KG1 (cell line): Measurements from ENCODE around the gene TINAG.
"Not testable (repeated sequence)": the region's sequence is repeated elsewhere in the genome, so short reads cannot be mapped to it uniquely, and the experiment has no call there.

Source experiments
- DNase-seq: peaks from one replicate; lab custom pipeline; 2025; lab: John Stamatoyannopoulos, UW

Gene TINAG

DNA sequence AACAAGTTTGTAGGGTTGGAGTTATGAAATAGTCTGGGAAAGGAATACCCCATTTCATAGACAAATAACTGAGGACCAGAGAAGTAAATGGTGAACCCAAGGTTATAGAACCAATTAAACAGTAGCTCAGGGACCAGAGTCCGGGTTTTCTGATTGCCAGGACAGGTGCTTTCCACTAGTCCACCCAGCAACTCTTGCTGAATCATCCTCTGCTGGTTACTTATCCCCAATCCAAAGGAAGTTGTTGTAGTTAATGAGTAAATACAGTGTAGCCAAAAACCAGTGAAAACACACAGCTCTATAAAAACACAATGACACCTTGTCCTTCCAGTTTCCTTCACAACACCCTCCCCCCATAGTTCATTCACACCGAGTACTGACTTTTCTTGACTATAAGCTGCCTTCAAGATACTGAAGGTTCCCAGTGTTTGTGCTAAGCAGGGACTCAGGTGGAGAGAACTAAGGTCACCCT lies 766 bp upstream of the TINAG start:
- DNase-seq, result no peak

DNA sequence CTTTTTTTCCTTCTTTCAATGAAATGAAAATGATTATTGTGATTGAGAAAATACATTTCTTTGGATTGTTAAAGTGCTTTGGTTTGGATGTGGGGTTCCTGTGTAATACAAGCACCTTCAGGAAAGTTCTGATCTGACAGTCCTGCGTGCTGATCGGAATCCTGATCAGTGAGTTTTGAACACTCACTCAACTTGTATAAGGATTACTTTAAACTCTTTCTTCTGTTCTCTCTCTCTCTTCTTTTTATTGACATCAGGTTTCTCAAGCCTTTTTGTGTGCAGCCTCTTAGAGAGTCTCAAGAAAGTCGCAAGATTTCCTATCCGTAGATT lies 710 bp downstream of the TINAG start:
- no peak for DNase-seq

GRCh38 chr6:54310377-54311152 lies 2.3 kb downstream of the TINAG start:
- no peak for DNase-seq

DNA sequence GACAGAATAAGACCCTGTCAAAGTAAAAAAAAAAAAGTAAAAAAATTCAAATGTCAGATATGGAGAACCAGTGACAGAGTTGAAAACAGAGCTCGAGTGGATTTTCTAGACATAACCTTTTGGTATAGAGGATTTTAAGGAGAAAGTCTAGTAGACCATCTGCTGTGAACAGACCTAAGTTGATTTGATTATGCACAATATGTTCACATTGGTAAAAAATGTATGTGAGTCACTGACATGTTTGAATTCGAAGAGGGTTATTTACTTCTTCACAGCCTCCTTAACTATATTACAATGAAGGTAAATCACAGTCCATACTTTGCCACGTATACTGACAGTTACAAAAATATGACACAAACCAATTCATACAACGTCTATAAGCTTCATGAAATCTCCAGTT lies 7.4 kb downstream of the TINAG start:
- DNase-seq, result no peak

DNA sequence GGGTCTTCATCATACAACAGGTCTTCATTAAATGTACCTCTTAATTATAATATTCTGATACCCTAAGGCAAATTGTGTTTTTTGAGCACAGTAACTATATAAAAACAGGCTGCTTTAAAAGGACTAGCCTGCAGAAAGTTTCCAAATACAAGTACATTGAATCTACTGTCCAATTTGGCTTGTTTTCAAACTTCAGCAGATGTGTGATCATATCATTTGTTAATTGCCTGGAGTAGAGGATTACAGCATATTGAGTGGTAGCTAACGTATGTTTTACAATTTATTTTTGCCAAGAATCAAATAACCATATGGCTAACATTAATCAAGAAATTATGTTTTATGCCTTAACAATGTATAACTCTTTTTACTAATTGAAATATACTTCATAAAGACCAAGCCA lies 12.6 kb downstream of the TINAG start:
- DNase-seq, result no peak

DNA sequence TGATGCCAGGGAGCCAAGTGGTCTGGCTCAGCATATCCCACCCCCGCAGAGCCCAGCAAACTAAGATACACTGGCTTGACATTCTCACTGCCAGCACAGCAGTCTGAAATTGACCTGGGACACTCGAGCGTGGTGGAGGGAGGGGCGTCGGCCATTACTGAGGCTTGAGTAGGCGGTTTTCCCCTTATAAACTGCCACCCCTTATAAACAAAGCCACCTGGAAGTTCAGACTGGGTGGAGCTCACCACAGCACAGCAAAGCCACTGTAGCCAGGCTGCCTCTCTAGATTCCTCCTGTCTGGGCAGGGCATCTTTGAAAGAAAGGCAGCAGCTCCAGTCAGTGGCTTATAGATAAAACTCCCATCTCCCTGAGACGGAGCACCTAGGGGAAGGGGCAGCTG lies 19.4 kb downstream of the TINAG start:
- DNase-seq, result no peak

DNA sequence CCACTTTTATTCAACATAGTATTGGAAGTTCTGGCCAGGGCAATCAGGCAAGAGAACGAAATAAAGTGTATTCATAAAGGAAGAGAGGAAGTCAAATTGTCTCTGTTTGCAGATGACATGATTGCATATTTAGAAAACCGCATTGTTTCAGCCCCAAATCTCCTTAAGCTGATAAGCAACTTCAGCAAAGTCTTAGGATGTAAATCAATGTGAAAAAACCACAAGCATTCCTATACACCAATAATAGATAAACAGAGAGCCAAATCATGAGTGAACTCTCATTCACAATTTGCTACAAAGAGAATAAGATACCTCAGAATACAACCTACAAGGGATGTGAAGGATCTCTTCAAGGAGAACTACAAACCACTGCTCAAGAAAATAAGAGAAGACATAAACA lies 23.3 kb downstream of the TINAG start:
- not testable (repeated sequence) for DNase-seq

DNA sequence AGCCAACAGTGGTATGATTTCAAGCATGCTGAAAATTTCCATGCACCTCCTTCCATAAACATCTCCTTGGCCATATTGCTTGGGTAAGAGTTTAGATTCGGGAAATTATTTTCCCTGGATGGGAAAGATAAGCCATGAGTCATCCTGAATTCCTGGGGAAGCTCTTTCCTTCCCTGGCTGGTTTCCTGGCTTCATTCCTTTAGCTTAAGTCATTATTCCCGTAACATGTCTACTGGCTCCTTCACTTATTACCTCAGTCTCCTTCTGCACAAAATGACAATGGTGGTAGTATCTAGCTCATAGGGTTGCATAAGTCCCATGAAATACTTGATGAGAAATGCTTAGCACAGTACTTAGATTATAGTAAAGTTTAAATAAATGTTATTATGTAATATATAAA lies 27.6 kb downstream of the TINAG start:
- DNase-seq, result no peak

DNA sequence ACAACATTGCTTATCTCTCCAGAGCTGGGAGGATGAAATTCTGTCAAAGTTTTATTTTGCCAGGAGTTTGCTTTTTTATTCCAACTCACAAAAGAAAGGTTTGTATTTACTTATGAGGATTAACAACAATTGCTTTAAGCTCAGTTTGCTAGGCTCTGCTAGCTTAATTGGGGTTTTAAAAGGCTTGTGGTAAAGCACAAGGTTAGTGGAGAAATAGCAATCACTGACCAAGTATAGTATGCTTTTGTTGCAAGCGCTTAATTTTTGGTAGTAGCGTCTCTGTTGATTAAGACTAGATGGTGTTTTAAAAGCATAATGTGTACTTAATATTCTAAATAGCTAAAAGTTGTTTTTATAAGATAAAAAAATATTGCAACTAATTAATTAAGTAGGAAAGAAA lies 45.7 kb downstream of the TINAG start:
- DNase-seq, result no peak

DNA sequence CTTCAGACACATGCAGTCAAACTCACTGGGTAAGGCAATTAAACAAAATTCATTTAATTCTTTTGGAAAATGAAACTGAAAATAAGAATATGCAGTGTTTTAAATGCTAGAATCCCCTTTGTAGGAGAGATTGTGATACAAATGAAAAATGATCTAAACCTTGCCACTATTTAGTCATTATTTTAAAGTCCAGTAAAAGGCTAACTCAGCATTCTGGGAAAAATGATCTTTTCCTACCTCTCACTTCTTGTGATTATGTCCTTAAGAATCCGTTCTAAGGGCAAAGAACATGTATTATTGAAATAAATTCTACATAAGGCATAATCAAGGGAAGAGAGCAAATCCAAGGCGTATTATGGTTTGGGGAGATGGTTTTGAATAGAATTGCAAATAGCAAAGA lies 46.4 kb downstream of the TINAG start:
- DNase-seq, result no peak

DNA sequence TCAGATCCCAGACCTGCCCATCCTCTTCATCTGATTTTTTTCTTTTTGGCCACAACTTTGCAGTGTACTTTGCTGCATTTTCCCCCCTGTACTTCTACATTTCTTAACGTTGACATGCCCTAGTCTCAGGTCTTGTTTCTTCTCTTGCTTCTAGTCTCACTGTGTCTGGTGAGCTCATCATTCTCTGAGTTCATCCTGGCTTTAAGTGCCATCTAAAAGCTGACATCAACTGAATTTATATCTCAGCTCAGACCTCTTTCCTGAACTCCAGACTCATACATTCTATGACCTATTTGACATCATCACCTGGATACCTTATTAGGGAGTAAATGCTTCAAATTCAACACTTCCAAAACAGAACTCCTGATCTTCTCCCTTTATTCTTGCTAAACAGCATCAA lies 48.9 kb downstream of the TINAG start:
- no peak for DNase-seq

- no peak for DNase-seq
These were observed 52.9 kb downstream of the TINAG start for GRCh38 chr6:54361188-54361587.

DNA sequence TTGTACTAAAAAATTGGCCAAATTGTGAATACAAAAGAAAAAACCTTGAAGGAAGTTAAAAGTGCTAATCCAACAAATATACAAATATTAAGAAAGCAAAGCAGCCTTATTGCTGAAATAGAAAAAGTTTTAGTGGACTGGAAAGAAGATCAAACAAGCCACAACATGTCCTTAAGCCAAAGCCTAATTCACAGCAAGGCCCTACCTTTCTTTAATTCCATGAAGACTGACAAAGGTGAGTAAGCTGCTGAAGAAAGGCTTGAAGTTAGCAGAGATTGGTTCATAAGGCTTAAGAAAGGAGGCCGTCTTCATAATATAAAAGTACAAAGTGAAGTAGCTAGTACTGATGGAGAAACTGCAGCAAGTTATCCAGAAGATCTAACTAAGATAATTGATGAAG lies 53.5 kb downstream of the TINAG start:
- no peak for DNase-seq

DNA sequence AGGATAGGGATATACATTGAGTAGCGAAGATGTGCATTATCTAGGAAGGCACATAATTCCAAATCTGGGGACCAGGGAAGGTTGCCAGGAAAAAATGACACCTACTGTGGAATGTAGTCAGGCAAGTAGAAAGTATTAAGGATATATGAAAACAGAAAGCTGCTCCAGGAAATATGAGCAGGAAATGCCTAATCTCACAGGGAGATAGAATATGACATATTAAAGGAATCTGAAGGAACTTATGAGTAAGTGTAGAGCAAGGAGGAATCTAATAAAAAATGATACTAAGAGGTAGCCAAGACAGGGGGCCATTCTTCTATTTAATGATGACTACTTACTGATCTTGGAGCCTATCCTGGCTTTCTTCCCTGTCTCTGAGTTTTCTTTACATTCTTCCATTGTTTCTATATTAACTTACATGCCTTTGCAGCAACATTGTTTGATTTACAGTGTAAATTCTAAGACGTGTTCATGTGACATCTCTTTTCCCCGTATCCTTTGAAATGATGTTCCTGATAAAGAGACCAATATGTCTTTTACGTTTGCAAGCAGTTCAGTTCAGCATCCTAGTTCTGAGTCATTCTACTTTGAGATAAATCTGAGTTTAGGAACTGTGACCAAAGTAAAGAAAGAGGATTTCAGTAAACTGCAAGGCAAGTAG lies 58.6 kb downstream of the TINAG start:
- DNase-seq, result no peak

- DNase-seq, result no peak
These were observed 69.5 kb downstream of the TINAG start for GRCh38 chr6:54377776-54378175.

DNA sequence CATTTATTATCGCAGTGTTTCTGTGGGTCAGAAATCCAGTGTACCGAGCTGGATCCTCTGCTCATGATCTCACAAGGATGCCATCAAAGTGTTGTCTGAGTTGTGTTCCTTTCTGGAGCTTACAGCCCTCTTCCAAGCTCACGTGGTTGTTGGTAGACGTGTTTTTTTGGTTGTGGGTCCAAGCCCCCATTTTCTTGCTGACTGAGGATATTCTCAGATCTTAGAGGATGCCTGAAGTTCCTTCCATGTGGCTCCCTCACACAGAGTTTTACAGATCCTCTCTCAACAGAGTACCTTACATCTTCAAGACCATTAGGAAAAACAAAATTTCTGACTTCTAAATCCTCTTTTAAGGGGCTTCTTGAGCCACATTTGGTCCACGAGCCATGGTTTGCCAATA lies 78.1 kb downstream of the TINAG start:
- DNase-seq, result no peak

- no peak for DNase-seq
These were observed 82.1 kb downstream of the TINAG start for GRCh38 chr6:54390362-54390761.

DNA sequence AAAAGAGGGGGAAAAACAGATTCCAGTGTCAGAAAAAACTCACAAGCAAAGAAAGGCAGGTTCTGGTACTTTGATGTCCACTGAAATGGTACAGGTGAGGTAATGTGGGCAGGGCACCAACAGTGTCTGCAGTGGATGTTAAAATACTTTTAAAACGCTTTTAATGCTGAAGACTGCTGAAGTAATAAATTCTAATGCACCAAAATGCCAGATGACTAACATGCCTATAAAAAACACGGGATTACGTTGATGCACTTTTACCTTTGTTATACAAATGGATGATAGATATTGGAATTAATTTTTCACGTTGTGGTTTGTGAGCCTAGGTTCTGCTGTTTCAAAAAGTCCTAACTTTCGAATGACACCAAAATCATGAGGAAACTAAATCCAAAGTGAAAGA lies 83.3 kb downstream of the TINAG start:
- DNase-seq, result no peak

- DNase-seq, result no peak
These were observed 94.9 kb downstream of the TINAG start for GRCh38 chr6:54403096-54403495.

- DNase-seq, result no peak
These were observed 96.5 kb downstream of the TINAG start for GRCh38 chr6:54404791-54405190.

- no peak for DNase-seq
These were observed 103.5 kb downstream of the TINAG start for GRCh38 chr6:54411767-54412166.

- no peak for DNase-seq
These were observed 107.3 kb downstream of the TINAG start for GRCh38 chr6:54415517-54415916.

DNA sequence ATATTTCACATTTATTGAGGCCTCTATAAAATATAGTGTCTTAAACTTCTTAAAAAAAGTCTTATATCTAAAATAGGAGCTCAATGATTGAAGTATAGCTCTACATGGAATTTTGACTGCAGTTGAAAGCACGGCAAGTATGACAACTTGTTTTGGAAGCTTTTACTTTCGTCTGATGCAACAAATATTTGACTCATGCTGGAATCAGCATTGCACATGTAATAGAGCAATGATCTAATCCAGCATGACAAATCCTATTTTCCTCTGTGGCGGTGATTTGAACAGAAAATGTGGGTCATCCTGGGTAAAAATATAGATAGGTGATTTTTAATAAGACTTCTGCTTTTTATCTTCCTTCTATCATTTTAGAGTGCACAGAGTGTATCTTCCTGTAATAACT lies 111.6 kb downstream of the TINAG start:
- no peak for DNase-seq

DNA sequence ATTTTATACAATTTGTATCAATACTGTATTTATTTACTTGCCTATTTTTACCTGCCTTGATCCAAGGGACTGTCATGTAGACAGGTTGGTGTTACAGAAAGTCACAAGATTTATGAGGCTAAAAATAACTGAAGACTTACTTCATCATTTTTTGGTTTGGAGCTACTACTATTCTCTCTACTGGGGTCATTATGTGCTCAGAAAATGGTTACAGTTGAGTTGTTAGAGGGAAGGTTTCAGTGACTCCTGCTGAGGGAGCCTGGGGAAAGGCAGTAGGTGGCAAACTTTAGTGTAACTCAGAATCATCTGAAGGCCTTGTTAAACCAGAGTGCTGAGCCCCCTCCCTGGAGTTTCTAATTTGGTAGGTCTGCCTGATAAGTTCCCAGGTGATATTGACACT lies 118.8 kb downstream of the TINAG start:
- DNase-seq, result no peak
